ENCODE measurements around the gene NEDD8. TPM values are rescaled to one million over a fixed set of nuclear protein-coding genes. Genes with fewer than 3 reads are reported as not detected.

The NEDD8 gene
- total and polyA plus RNA-seq, 3 donors from 2014 or later: 94.6 to 180 (median 110) TPM

- no peaks in the 10 kb centered on the region for H3K27me3 ChIP-seq
- H3K9me3 ChIP-seq: no peaks in the 10 kb centered on the region
- H3K4me3 ChIP-seq: peak overlapping the region; percentile 72
- peak overlapping the region; percentile 94 to 97 for H3K27ac ChIP-seq
- WGBS, 2 donors: 28 to 50% methylated on average over 10 of the region's 10 CpGs
- no peaks in the 10 kb centered on the region for H3K36me3 ChIP-seq (ENCODE audit: low read depth, missing control alignments)
- TF ChIP-seq POLR2A (IDR thresholded peaks at IDR 0.05) (no peak), CTCF (IDR thresholded peaks at IDR 0.05) (no peak)
- DNase-seq: no peak
- H3K4me1 ChIP-seq: peaks cover 18% of the 10 kb centered on the region
- intact Hi-C loops (cut with DNase I; ENCODE audit: low total_unique reads): loop anchor here (5.0 kb wide), 1 partner anchor 59 kb away; no protein-coding TSS in a partner anchor
Measured at GRCh38 chr14:24243336-24243836, 11.2 kb upstream of the NEDD8 start.

DNA sequence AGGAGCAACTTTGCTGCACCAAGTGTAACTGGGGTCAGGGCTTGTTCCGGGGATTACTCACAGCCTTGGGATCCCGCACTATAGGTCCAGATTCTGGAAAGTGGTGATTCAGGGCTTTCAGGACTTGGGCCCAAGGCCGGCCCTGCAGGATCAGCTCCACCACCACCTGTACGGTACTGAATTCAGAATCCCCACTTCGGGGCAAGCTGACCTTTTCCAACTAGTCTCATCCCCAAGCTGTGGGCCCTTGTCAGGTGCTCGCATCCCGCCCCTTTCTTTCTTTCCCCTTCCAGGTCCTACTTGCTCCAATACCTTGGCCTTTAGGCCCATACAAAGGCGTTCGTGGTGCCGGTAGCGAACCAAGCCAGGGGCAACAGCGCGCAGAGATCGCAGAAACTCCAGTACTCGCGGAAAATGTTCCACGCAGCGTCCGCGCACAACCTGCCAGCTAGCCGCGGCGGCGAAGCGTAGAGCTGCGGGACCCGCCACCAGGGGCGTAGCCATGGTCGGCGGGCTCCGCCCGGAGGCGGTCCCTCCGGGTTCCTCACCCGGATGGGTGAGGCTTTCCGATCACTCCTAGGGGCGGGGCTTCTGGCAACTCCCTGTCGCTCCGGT lies 9.8 kb upstream of the NEDD8 start:
- H3K9me3 ChIP-seq: no peaks in the 10 kb centered on the region
- H3K27ac ChIP-seq: peak overlapping the region; percentile 94 to 97
- intact Hi-C loops (cut with DNase I; ENCODE audit: low total_unique reads): loop anchor here (5.0 kb wide), 1 partner anchor 60 kb away; no protein-coding TSS in a partner anchor
- peaks cover 18% of the 10 kb centered on the region for H3K4me1 ChIP-seq
- TF ChIP-seq CTCF (IDR thresholded peaks at IDR 0.05) (peak; percentile 58 to 66 (median 65)), POLR2A (IDR thresholded peaks at IDR 0.05) (no peak)
- peak overlapping the region; percentile 72 for H3K4me3 ChIP-seq
- no peaks in the 10 kb centered on the region for H3K27me3 ChIP-seq
- no peaks in the 10 kb centered on the region for H3K36me3 ChIP-seq (ENCODE audit: low read depth, missing control alignments)
- DNase-seq: peak; percentile 93
- WGBS, 2 donors: 0 to 3% methylated on average over 18 to 27 of the region's 39 CpGs

DNA sequence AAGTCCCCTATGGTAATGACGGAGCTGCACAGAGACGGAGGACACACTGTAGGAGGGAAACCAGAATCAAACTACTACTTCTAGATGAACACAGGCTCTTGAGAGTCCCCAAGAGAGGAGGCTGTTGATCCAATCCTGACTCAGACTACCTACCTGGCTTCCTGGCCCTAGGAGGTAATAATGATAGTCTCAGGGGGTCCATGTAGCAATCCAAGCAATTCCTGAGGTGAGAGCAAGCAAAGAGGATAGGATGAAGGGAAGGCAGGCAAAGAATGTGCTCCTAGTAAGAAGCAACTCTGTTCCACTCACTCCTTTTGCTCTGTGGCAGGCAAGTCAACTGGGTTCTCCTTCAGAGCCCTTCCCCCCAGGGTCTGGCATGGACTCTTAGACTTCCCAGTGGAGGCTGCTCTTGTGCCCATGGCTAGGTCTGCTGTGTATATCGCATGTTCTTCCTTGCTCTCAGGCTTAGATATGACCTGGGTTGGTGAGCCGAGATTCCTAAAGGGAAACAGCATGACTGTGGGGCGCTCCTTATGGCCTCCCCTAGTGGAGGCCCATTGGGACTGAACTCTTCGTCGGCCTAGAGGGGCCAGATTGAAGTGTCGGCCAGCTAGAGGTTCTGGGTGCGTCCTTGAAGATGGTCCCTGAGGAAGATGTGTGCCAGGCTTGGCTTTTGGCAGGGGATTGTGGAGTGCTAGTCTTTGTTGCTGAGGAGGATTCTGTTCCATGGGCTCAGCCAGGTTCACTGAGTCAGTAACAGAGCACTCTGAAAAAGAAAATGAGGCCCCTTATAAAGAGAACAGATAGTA lies 8.1 kb upstream of the NEDD8 start:
- intact Hi-C loops (cut with DNase I; ENCODE audit: low total_unique reads): loop anchor here (5.0 kb wide), 1 partner anchor 62 kb away; no protein-coding TSS in a partner anchor
- TF ChIP-seq POLR2A (IDR thresholded peaks at IDR 0.05) (no peak), CTCF (IDR thresholded peaks at IDR 0.05) (no peak)
- no peaks in the 10 kb centered on the region for H3K36me3 ChIP-seq (ENCODE audit: low read depth, missing control alignments)
- DNase-seq: no peak
- no peaks in the 10 kb centered on the region for H3K9me3 ChIP-seq
- peak overlapping the region in 1 of 2 donors; percentile 37 for H3K27ac ChIP-seq
- no peak overlapping the region for H3K4me3 ChIP-seq
- WGBS, 2 donors: 65 to 79% methylated on average over 9 of the region's 9 CpGs
- H3K27me3 ChIP-seq: no peaks in the 10 kb centered on the region
- peaks cover 18% of the 10 kb centered on the region for H3K4me1 ChIP-seq

GRCh38 chr14:24238527-24239037 lies 6.4 kb upstream of the NEDD8 start:
- intact Hi-C loops (cut with DNase I; ENCODE audit: low total_unique reads): no loop called here
- Histone ChIP-seq H3K27me3 (no peaks in the 10 kb centered on the region), H3K9me3 (no peaks in the 10 kb centered on the region), H3K27ac (no peak overlapping the region), H3K36me3 (ENCODE audit: low read depth, missing control alignments) (no peaks in the 10 kb centered on the region), H3K4me3 (no peak overlapping the region), H3K4me1 (peaks cover 22% of the 10 kb centered on the region)
- TF ChIP-seq CTCF (IDR thresholded peaks at IDR 0.05) (no peak), POLR2A (IDR thresholded peaks at IDR 0.05) (no peak)
- WGBS, 2 donors: 88 to 92% methylated on average over 5 of the region's 5 CpGs
- DNase-seq: no peak

Measured in testis (tissue), 3 donors.